ENCODE measurements around the gene EVI5. TPM values are rescaled to one million over a fixed set of nuclear protein-coding genes. Genes with fewer than 3 reads are reported as not detected.

The EVI5 gene
- total RNA-seq, 2 donors from 2014 or later, result 7.9 to 18.9 TPM

DNA sequence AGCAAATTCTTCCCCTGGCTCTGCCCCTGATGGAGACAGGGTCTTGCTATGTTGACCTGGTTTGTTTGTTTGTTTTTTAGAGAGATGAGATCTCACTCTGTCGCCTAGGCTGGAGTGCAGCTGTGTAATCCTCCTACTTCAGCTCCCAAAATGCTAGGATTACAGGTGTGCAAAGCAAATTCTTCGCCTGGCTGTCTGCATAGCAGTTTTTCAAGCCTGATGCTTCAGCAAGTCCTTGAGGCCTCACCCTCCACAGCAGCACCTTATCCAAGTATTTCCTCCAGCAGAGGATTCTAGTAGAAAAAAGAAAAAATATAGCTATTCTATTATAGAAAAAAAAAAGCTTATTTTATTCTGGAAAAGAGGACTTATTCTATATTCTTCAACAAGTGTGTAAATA, 31.8 kb upstream of the EVI5 start:
- Histone ChIP-seq H3K9me3 (no peaks in the 10 kb centered on the region), H3K4me3 (no peak overlapping the region), H3K36me3 (replicated peaks in 1 of 2; ENCODE audit: insufficient read depth in 1 of 2, low read depth in 2 of 2) (no peaks in the 10 kb centered on the region), H3K4me1 (no peaks in the 10 kb centered on the region), H3K27me3 (no peaks in the 10 kb centered on the region), H3K27ac (no peak overlapping the region)
- intact Hi-C loops (cut with DNase I), result no loop called here
- ATAC-seq, result no peak
- DNase-seq, result no peak
- TF ChIP-seq POLR2A (IDR thresholded peaks at IDR 0.05) (no peak), CTCF (IDR thresholded peaks at IDR 0.05) (no peak)
- 61 to 71% methylated on average over 2 of the region's 2 CpGs for WGBS, 2 donors

GRCh38 chr1:92808381-92808780, 23.5 kb upstream of the EVI5 start:
- Histone ChIP-seq H3K4me1 (peaks cover 8% of the 10 kb centered on the region), H3K9me3 (no peaks in the 10 kb centered on the region), H3K36me3 (replicated peaks in 1 of 2; ENCODE audit: insufficient read depth in 1 of 2, low read depth in 2 of 2) (no peaks in the 10 kb centered on the region), H3K27ac (no peak overlapping the region), H3K27me3 (no peaks in the 10 kb centered on the region), H3K4me3 (no peak overlapping the region)
- TF ChIP-seq CTCF (IDR thresholded peaks at IDR 0.05), result no peak
- TF ChIP-seq POLR2A (IDR thresholded peaks at IDR 0.05), result no peak
- intact Hi-C loops (cut with DNase I), result no loop called here
- ATAC-seq, result no peak
- no peak for DNase-seq

GRCh38 chr1:92805216-92805615, 20.3 kb upstream of the EVI5 start:
- Histone ChIP-seq H3K9me3 (no peaks in the 10 kb centered on the region), H3K4me1 (peaks cover 8% of the 10 kb centered on the region), H3K4me3 (no peak overlapping the region), H3K27me3 (no peaks in the 10 kb centered on the region), H3K27ac (peak overlapping the region in 3 of 4 donors; percentile 7 to 73 (median 71)), H3K36me3 (replicated peaks in 1 of 2; ENCODE audit: insufficient read depth in 1 of 2, low read depth in 2 of 2) (no peaks in the 10 kb centered on the region)
- DNase-seq (no peak), ATAC-seq (no peak)
- TF ChIP-seq CTCF (IDR thresholded peaks at IDR 0.05), result no peak
- TF ChIP-seq POLR2A (IDR thresholded peaks at IDR 0.05), result no peak
- intact Hi-C loops (cut with DNase I), result no loop called here
- WGBS, 2 donors, result 83 to 88% methylated on average over 1 of the region's 1 CpG

- Histone ChIP-seq H3K4me3 (no peak overlapping the region), H3K27me3 (no peaks in the 10 kb centered on the region), H3K9me3 (no peaks in the 10 kb centered on the region), H3K27ac (peak overlapping the region in 3 of 4 donors; percentile 31 to 73 (median 71)), H3K4me1 (peaks cover 8% of the 10 kb centered on the region), H3K36me3 (replicated peaks in 1 of 2; ENCODE audit: insufficient read depth in 1 of 2, low read depth in 2 of 2) (no peaks in the 10 kb centered on the region)
- ATAC-seq (peak; percentile 100), DNase-seq (peak; percentile 84 to 93 (median 85))
- 1 to 6% methylated on average over 7 of the region's 7 CpGs for WGBS, 2 donors
- TF ChIP-seq POLR2A (IDR thresholded peaks at IDR 0.05) (no peak), CTCF (IDR thresholded peaks at IDR 0.05) (no peak)
- intact Hi-C loops (cut with DNase I), result no loop called here
These were observed 19.9 kb upstream of the EVI5 start for GRCh38 chr1:92804721-92805201.

DNA sequence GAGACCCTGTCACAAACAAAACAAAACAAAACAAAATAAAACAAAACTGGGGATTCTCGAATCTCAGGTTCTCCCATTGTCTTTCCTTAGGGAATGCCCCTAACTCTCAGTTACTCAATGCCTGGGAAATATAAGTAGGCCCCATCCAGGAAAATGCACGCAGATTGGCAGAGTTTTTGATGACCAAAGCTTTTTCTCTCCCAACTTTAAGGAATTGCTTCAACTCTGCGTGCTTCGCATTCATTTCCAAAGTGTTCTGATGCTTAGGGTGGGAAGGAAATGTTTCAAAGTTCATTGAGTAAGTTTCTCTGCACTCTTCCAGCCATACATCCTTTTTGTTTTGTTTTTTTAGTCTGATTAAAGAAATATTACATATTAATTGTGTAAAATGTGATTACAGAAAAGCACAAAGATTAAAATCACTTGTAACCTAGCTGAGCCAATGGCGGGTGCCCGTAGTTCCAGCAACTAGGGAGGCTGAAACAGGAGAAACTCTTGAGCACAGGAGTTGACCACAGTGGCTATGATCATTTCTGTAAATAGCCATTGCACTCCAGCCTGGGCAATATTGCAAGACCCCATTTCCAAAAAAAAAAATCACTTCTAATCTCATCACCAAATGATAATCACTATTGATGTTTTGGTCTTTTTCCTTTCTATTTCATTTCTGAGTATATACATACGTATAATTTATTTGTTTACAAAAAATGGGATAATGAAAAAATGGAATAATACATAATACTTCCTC, 18.4 kb upstream of the EVI5 start:
- no peak overlapping the region for H3K4me3 ChIP-seq
- H3K36me3 ChIP-seq (replicated peaks in 1 of 2; ENCODE audit: insufficient read depth in 1 of 2, low read depth in 2 of 2), result no peaks in the 10 kb centered on the region
- DNase-seq (no peak), ATAC-seq (no peak)
- no peaks in the 10 kb centered on the region for H3K27me3 ChIP-seq
- H3K4me1 ChIP-seq, result peaks cover 8% of the 10 kb centered on the region
- intact Hi-C loops (cut with DNase I), result no loop called here
- no peak overlapping the region for H3K27ac ChIP-seq
- WGBS, 2 donors, result 90 to 94% methylated on average over 7 of the region's 7 CpGs
- TF ChIP-seq POLR2A (IDR thresholded peaks at IDR 0.05) (no peak), CTCF (IDR thresholded peaks at IDR 0.05) (no peak)
- H3K9me3 ChIP-seq, result no peaks in the 10 kb centered on the region

All from body of pancreas (tissue), 4 donors.